Stimulated activated CD8-positive, alpha-beta memory T cell treated with anti-CD3 and anti-CD28 coated beads, Interleukin-7, amount 100 ng/mL, for 24 hours (primary cell): ENCODE data around the gene TRAPPC11.

ENCODE experiments used
- DNase-seq: peaks from one replicate; pipeline ENCODE4 v3.0.0-alpha.2; 2020; ENCODE audit warnings: low read depth

TRAPPC11 gene

GRCh38 chr4:183758061-183758757 lies 99.1 kb downstream of the TRAPPC11 start:
- DNase-seq, result no peak

- no peak for DNase-seq
Measured at GRCh38 chr4:183758758-183759447, 99.8 kb downstream of the TRAPPC11 start.

DNA sequence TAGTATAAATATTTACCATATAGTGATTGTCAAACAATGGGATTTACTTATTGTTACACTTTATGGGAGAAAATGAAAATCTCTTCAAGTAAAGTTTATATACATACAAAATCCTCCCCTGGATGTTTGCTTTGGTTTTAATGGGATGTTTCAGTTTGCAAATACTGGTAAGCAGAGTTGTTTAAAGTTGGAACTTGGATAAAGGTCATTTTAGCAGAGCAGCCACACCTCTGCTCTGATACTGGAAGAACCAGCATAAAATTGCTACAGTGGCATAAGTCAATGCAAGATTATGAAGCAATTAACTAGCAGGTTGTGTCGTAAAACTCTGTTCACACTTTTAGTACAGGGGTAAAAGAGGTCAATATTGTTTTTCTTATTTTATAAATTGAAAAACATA lies 101.2 kb downstream of the TRAPPC11 start:
- DNase-seq, result no peak
